Endometrial microvascular endothelial cells (primary cell): ENCODE data around the gene CLRN3. TPM values are rescaled to one million over a fixed set of nuclear protein-coding genes. Genes with fewer than 3 reads are reported as not detected.

ENCODE experiments used
- in situ Hi-C: cut with HindIII; loops from 2 replicates; pipeline ENCODE4 v1.10.0; 2017; ENCODE audit warnings: low sequenced_read_pairs, low pct_unique_long_range_greater_than_20kb; ENCODE audit errors: inconsistent ontology term
- total RNA-seq: library from RNA; depleted of rRNA; stranded (reverse); fragments of >200 nt; gene quantifications from one replicate; pipeline ENCODE4 v1.2.3, GENCODE V29; 2015; ENCODE audit errors: inconsistent ontology term

Gene CLRN3
- total RNA-seq, 1 donor from 2014 or later: not detected

- in situ Hi-C loops: no loop called here
These were observed 27.7 kb upstream of the CLRN3 start for GRCh38 chr10:127920306-127921074.

GRCh38 chr10:127919418-127920271 is 26.9 kb upstream of the CLRN3 start:
- in situ Hi-C loops: no loop called here

DNA sequence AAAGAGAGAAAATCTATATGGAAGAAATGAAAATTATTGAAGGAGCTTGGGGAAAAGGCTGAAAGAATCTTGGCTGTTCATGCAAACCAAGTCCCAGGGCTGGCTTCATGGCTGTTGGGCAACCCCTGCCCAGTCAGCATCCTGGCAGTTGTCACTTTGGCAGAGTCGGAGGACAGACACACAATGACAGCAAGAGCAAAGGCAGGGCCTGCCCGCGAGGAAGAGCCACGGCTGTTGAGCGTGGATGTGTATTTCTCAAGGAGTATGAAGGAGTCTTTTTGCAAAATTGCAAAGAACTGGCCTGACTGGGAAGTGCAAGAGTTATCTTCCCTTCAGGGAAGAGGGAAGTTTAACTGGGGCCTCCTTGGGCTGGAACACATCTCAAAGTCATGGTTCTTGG is 25.8 kb upstream of the CLRN3 start:
- in situ Hi-C loops: no loop called here

- in situ Hi-C loops: no loop called here
These were observed 24.1 kb upstream of the CLRN3 start for GRCh38 chr10:127916826-127917225.

DNA sequence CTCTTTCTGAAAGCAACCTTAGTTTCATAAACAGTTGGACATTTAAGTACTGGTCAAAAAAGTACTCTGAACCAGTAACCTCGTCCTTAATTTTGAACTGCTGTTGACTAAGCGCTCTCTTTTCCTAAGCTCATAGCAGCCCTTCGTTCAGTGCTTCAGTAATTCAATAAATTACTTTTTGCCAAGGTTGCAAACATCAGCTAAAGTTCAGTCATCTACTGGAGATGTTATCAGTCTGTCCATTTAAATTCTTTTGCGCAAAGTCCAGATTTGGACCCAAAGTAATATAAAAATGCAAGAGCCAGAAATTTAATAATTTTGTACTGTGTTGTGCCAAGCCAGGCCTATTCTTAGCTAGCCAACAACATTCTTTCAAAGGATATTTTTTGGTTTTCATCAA is 22.6 kb upstream of the CLRN3 start:
- in situ Hi-C loops: no loop called here

DNA sequence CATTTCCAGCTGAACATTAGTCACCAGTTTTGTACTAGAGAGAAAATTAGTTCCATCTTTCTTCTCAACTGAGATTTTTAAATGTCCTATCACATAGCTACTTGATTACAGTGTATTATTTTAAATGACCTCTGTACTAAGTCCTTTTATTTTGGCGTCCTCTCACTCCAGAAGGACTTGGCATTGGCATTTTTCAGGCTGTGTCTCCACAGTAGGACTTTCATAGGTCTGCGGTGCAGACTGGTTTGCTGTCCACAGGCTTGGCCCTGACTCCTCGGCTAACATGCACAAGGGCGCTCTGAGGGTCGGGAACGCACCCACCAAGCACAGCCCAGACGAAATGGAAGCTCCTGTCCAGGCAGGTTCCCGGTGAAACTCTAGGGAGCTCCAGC is 20.6 kb upstream of the CLRN3 start:
- in situ Hi-C loops: no loop called here

DNA sequence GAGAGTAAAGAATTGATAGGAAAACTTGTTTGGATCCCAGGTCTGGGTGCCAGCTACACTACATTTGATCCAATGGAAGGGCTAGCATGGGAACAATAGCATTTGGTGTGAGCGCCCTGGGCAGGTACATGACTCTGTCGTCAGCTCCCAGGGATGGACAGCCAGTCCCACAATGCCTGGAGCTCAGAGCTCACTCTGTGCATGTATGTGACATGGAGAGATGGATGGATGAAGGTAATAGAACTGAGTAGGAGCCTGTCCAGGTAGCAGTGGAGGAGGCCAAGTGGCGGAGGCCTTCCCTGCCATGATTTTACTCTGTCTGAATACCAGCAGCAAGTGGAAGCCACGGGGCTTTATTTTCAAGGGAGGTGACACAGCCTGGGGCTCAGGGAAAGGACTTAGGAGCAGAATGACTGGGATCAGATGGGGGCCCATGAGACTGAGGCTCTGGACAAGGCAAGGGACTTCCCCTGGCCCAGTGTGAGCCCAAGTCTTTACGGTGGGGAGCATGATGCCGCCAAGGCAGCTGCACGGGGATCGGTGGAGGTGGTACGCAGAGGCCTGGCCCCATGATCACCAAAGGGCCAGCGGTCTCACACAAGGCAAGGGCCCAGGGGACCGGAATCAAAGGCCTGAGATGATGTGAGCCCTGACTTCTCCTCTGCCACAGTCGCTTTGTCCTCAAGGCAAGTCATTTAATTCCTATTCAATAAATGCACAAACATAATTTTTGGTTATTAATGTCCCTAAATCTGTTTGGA is 20.0 kb upstream of the CLRN3 start:
- in situ Hi-C loops: no loop called here

GRCh38 chr10:127911867-127912257 is 19.1 kb upstream of the CLRN3 start:
- in situ Hi-C loops: no loop called here

DNA sequence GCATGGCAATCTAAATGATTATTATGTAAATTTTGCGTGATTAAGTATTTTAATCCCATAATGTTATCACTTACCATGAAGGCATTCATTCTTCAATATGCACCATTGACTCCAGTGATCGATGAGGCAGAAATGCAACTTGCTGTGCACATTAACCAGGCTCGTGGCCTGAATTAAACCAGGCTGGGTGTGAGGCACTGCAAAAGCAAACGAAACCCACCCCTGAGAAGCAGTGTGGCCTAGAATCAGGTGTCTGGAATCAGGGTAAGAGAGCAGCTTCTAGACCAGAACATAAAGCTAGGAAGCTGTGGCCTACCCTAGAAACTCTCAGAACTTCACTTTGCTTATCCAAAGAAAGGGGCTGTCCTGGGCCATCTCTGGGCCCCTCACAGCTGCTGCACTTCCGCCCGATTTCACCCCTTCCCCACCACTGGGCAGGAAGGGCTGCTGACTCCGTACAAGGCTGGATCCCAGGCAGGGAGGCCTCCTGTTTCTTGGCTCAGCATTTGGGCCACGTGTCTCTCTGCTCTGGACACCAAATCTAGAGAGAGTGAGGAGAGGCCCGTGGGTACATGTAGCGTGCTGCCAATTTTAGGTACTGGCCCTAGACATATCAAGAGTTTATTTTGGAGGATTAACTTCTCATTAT is 18.6 kb upstream of the CLRN3 start:
- in situ Hi-C loops: no loop called here

- in situ Hi-C loops: no loop called here
These were observed 17.7 kb upstream of the CLRN3 start for GRCh38 chr10:127910464-127910770.

- in situ Hi-C loops: no loop called here
These were observed 17.1 kb upstream of the CLRN3 start for GRCh38 chr10:127909716-127910463.

GRCh38 chr10:127908959-127909267 is 16.2 kb upstream of the CLRN3 start:
- in situ Hi-C loops: no loop called here

DNA sequence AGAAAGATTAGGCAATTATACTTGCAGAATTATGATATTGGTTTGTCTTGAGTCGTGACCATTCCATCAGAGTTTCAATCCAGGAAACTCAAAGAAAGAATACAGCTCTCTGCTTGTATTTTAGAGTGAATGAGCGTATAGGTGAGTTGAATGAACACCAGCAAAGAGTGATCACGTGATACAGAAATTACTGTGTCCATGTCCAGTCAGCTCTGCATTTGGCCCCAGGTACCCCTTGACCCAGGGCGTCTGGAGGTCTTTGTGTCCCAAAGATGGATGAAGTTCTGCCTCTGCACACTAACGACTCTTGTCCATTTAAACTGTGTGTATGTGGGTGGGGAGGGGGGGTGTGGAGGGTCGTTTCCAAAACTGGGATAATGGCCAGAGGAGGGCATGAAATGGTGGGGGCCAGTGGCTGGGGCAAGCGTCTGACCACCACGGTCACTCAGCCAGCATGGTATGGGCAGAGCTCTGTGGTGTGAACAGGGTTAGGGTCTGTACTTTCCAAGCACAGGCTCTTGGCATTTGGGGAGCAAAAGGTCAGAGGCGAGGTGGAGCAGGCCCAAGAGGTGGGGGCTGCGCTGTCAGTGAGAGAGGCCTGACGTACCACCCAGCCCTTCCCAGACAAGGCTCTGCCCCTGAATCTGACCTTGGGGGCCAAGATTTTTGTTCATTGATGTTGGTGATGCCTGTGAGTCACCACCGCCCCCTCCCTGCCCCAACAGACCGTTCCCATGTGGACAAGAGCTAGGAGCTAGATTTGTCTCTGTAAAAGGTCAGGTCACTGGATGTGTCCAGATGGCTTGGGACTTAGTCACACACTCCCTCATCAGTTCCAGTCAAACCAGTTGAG is 15.6 kb upstream of the CLRN3 start:
- in situ Hi-C loops: no loop called here

DNA sequence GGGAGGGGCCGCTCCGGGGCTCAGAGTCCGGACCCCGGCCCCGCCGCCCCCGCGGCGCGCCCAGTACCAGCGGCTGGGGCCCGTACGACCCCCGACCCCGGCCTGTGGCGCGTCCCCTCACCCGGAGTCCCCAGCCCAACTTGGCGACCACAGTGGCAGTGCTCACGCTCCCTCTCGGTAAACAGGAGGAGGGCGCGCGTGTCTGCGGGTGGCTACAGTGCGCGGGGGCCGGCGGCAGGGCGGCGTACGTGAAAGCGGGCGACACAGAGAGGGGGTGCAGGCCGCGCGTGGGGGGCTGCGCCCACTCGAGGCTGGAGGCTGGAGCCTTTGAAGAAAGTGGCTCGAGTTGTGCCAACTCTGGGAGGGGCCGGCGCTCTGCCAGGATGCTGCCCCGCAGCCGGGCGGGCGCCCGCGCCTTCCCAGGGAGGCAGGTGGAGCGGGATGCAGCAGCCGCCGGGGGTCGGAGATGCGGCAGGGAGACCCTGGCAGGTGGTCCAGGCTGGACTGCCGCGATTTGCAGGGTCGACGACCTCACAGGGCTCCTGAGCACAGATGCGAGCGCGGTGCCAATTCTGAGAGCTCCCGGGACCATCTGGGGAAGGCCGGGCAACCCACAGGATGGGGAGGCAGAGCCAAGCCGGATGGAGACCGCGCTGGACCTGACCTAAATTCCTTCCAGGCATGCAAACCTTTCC is 14.8 kb upstream of the CLRN3 start:
- in situ Hi-C loops: no loop called here

GRCh38 chr10:127906548-127907377 is 14.0 kb upstream of the CLRN3 start, which contains the start of gene PTPRE:
PTPRE (plus strand) TSS chr10:127907103; CDS start chr10:128040882, 133,779 bp downstream.
- in situ Hi-C loops: no loop called here

DNA sequence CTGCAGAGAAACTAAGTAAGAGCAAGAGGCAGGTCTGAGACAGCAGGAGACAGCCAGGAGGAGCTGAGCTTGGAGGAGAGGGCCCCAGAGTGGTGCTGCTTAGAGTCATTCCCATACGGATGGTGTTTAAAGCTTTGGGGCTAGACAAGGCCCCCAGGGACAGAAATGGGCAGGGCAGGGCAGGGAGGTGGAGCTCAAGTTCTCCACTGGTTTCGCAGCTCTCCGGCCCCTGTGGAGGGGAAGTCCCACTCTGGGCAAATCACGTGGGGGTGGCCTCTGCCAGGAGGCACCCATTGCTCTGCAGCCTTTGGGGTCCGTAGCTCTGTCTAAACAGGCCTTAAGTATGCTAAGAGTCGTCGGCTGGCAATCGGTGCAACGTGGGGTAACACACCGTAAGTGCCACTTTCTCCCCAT is 13.1 kb upstream of the CLRN3 start:
- in situ Hi-C loops: no loop called here
